ENCODE measurements around the gene PPP1R3G. TPM values are rescaled to one million over a fixed set of nuclear protein-coding genes. Genes with fewer than 3 reads are reported as not detected.

The PPP1R3G gene
- total RNA-seq, 4 donors from 2014 or later = 0.10 to 1.1 (median 0.49) TPM; not detected in 1

- H3K27ac ChIP-seq = peak overlapping the region in 3 of 4 donors; percentile 41 to 67 (median 59)
- intact Hi-C loops (cut with DNase I; ENCODE audit: low total_unique reads) = loop anchor here (5.0 kb wide), 1 partner anchor 82 kb away; the partner anchor contains the start of gene RPP40
- DNase-seq = no peak
- in situ Hi-C loops (cut with MboI; ENCODE audit: low sequenced_read_pairs in 4 of 4) = no loop called here
- H3K9me3 ChIP-seq = no peaks in the 10 kb centered on the region
- no peak for TF ChIP-seq POLR2A (IDR thresholded peaks at IDR 0.05)
- TF ChIP-seq CTCF (IDR thresholded peaks at IDR 0.05 in 4 of 5, conservative IDR thresholded peaks at IDR 0.05 in 1 of 5) = no peak
- ATAC-seq = no peak
- no peaks in the 10 kb centered on the region for H3K36me3 ChIP-seq
- peaks cover 0 to 15% of the 10 kb centered on the region in 2 donors for H3K4me1 ChIP-seq
- peaks cover 0 to 14% (median 5%) of the 10 kb centered on the region in 3 donors for H3K27me3 ChIP-seq
- peak overlapping the region; percentile 65 to 80 (median 75) for H3K4me3 ChIP-seq
Measured at GRCh38 chr6:5083813-5084359, 1.3 kb upstream of the PPP1R3G start.

- peaks cover 0 to 14% (median 5%) of the 10 kb centered on the region in 3 donors for H3K27me3 ChIP-seq
- no peak for DNase-seq
- in situ Hi-C loops (cut with MboI; ENCODE audit: low sequenced_read_pairs in 4 of 4) = no loop called here
Measured at GRCh38 chr6:5084360-5084780, 771 bp upstream of the PPP1R3G start.

GRCh38 chr6:5085648-5086293, 630 bp downstream of the PPP1R3G start:
- H3K4me3 ChIP-seq = peak overlapping the region; percentile 65 to 80 (median 75)
- H3K27me3 ChIP-seq = peaks cover 0 to 14% (median 5%) of the 10 kb centered on the region in 3 donors
- in situ Hi-C loops (cut with MboI; ENCODE audit: low sequenced_read_pairs in 4 of 4) = no loop called here
- no peaks in the 10 kb centered on the region for H3K9me3 ChIP-seq
- intact Hi-C loops (cut with DNase I; ENCODE audit: low total_unique reads) = no loop called here
- ATAC-seq (peak; percentile 21 to 42), DNase-seq (no peak)
- TF ChIP-seq CTCF (IDR thresholded peaks at IDR 0.05 in 4 of 5, conservative IDR thresholded peaks at IDR 0.05 in 1 of 5) = no peak
- TF ChIP-seq POLR2A (IDR thresholded peaks at IDR 0.05) = no peak
- H3K27ac ChIP-seq = peak overlapping the region; percentile 41 to 67 (median 56)
- peaks cover 0 to 15% of the 10 kb centered on the region in 2 donors for H3K4me1 ChIP-seq
- no peaks in the 10 kb centered on the region for H3K36me3 ChIP-seq

More at GRCh38 chr6:5084360-5084780, 771 bp upstream of the PPP1R3G start:
- Histone ChIP-seq H3K36me3 (no peaks in the 10 kb centered on the region), H3K9me3 (no peaks in the 10 kb centered on the region), H3K27ac (peak overlapping the region; percentile 41 to 67 (median 56)), H3K4me3 (peak overlapping the region; percentile 65 to 80 (median 75)), H3K4me1 (peaks cover 0 to 15% of the 10 kb centered on the region in 2 donors)
- peak in 1 of 2 donors; percentile 37 for TF ChIP-seq POLR2A (IDR thresholded peaks at IDR 0.05)
- no peak for TF ChIP-seq CTCF (IDR thresholded peaks at IDR 0.05 in 4 of 5, conservative IDR thresholded peaks at IDR 0.05 in 1 of 5)
- peak; percentile 26 to 50 for ATAC-seq
- intact Hi-C loops (cut with DNase I; ENCODE audit: low total_unique reads) = loop anchor here (5.0 kb wide), 1 partner anchor 82 kb away; the partner anchor contains the start of gene RPP40

- no peak for ATAC-seq
- in situ Hi-C loops (cut with MboI; ENCODE audit: low sequenced_read_pairs in 4 of 4) (no loop called here), intact Hi-C loops (cut with DNase I; ENCODE audit: low total_unique reads) (no loop called here)
- DNase-seq = no peak
- Histone ChIP-seq H3K9me3 (no peaks in the 10 kb centered on the region), H3K27me3 (peaks cover 0 to 14% (median 5%) of the 10 kb centered on the region in 3 donors), H3K4me3 (peak overlapping the region; percentile 65 to 80 (median 75)), H3K36me3 (no peaks in the 10 kb centered on the region), H3K27ac (no peak overlapping the region), H3K4me1 (peaks cover 0 to 15% of the 10 kb centered on the region in 2 donors)
- no peak for TF ChIP-seq CTCF (IDR thresholded peaks at IDR 0.05 in 4 of 5, conservative IDR thresholded peaks at IDR 0.05 in 1 of 5)
- TF ChIP-seq POLR2A (IDR thresholded peaks at IDR 0.05) = no peak
Measured at GRCh38 chr6:5086294-5086890, 1.3 kb downstream of the PPP1R3G start.
